Metanephros (tissue), 1 donor: Measurements from ENCODE around the gene PRDM10. TPM values are rescaled to one million over a fixed set of nuclear protein-coding genes. Genes with fewer than 3 reads are reported as not detected.

ENCODE experiments used
- total RNA-seq: library from RNA; depleted of rRNA; stranded (reverse); fragments of >200 nt; gene quantifications from one replicate; pipeline ENCODE4 v1.2.3, GENCODE V29; 2014

The PRDM10 gene
- total RNA-seq, result 7.5 TPM

GRCh38 chr11:130002352-130002845 is at the start of gene PRDM10:
Gene PRDM10, minus strand, starts transcription at chr11:130002835. Its CDS starts 41,871 bp downstream, at chr11:129960964.

GRCh38 chr11:129895126-129896041 is 107.3 kb downstream of the PRDM10 start, which contains the start of gene NFRKB:
Gene NFRKB, minus strand, starts transcription at chr11:129895578. Its CDS starts 2,729 bp downstream, at chr11:129892849.

Other genes with a start within 250 kb of the PRDM10 start
- gene TMEM45B, start 187.0 kb downstream of the PRDM10 start, total RNA-seq, result 17.3 TPM
- gene NFRKB, start 107.3 kb downstream of the PRDM10 start, total RNA-seq, result 41.6 TPM
- gene APLP2, start 67.1 kb upstream of the PRDM10 start, total RNA-seq, result 284 TPM
- gene ST14, start 156.9 kb upstream of the PRDM10 start, total RNA-seq, result 39.8 TPM